Vagina (tissue), 2 donors: ENCODE measurements around the gene MYCN. TPM values are rescaled to one million over a fixed set of nuclear protein-coding genes. Genes with fewer than 3 reads are reported as not detected.

Source experiments
- DNase-seq, 2 donors: peaks; one replicate each; pipeline ENCODE4 v3.0.0-alpha.2; 2017; ENCODE audit errors: extremely low spot score in 2 of 2
- H3K27ac ChIP-seq: fragments of 200-600 bp; sonication (generic); one replicate; pipeline ENCODE4 v1.5.1; 2019
- H3K27me3 ChIP-seq: fragments of 200-600 bp; sonication (generic); one replicate; pipeline ENCODE4 v1.5.1; 2019
- H3K36me3 ChIP-seq, 2 donors: fragments of 200-600 bp; sonication (generic); one replicate each; pipeline ENCODE4 v1.5.1; 2017 to 2019
- H3K4me1 ChIP-seq: fragments of 200-600 bp; sonication (generic); one replicate; pipeline ENCODE4 v1.5.1; 2019
- H3K4me3 ChIP-seq, 2 donors: fragments of 200-600 bp; sonication (generic); 1 replicate in 1 of 2; 2 replicates in 1 of 2; pipeline ENCODE4 v1.5.1; 2016 to 2019
- H3K9me3 ChIP-seq: fragments of 200-600 bp; sonication (generic); one replicate; pipeline ENCODE4 v1.5.1; 2019
- CTCF ChIP-seq, 3 experiments: fragments of 450-650 bp in 2 of 3; fragments of 200-600 bp in 1 of 3; sonication (generic) in 1 of 3; IDR thresholded peaks; one replicate each; pipeline ENCODE4 v1.5.1; 2017 to 2019; ENCODE audit warnings: antibody characterized with exemption in 3 of 3, mild to moderate bottlenecking in 2 of 3, moderate library complexity in 2 of 3
- POLR2A ChIP-seq, 2 donors: fragments of 450-650 bp; IDR thresholded peaks; one replicate each; pipeline ENCODE4 v1.6.1; 2017; ENCODE audit warnings: antibody characterized with exemption in 2 of 2, mild to moderate bottlenecking in 2 of 2, moderate library complexity in 2 of 2
- POLR2AphosphoS5 ChIP-seq, 2 donors: sonication (generic); formaldehyde crosslinking; IDR thresholded peaks; one replicate each; pipeline ENCODE4 v1.9.0; 2017; ENCODE audit warnings: antibody characterized with exemption in 2 of 2, mild to moderate bottlenecking in 2 of 2, low read depth in 1 of 2; ENCODE audit not compliant: insufficient read depth in 1 of 2
- intact Hi-C: fragments of 100-400 bp; cut with DNase I; formaldehyde crosslinking; loops from one replicate; pipeline ENCODE4 v1.15.1; 2023
- total RNA-seq: library from RNA; depleted of rRNA; stranded (reverse); fragments of >200 nt; gene quantifications from one replicate; pipeline ENCODE4 v1.2.3, GENCODE V29; 2016

The MYCN gene
- total RNA-seq, 1 donor from 2014 or later: 2.0 TPM

- Histone ChIP-seq H3K4me3 (no peak overlapping the region), H3K27me3 (no peaks in the 10 kb centered on the region), H3K9me3 (no peaks in the 10 kb centered on the region), H3K27ac (no peak overlapping the region), H3K4me1 (no peaks in the 10 kb centered on the region), H3K36me3 (no peaks in the 10 kb centered on the region)
- TF ChIP-seq CTCF (IDR thresholded peaks at IDR 0.05): no peak
- TF ChIP-seq POLR2A (IDR thresholded peaks at IDR 0.05): no peak
- TF ChIP-seq POLR2AphosphoS5 (IDR thresholded peaks at IDR 0.05; ENCODE audit: insufficient read depth in 1 of 2, low read depth in 1 of 2): no peak
- intact Hi-C loops: no loop called here
- DNase-seq: no peak
These were observed 42.1 kb downstream of the MYCN start for GRCh38 chr2:15982285-15983044.

GRCh38 chr2:15983496-15983895, 43.1 kb downstream of the MYCN start:
- H3K27ac ChIP-seq: no peak overlapping the region
- no peak for TF ChIP-seq POLR2A (IDR thresholded peaks at IDR 0.05)
- TF ChIP-seq CTCF (IDR thresholded peaks at IDR 0.05): no peak
- no peak for TF ChIP-seq POLR2AphosphoS5 (IDR thresholded peaks at IDR 0.05; ENCODE audit: insufficient read depth in 1 of 2, low read depth in 1 of 2)

GRCh38 chr2:15984368-15985255, 44.3 kb downstream of the MYCN start:
- no peak for TF ChIP-seq CTCF (IDR thresholded peaks at IDR 0.05)
- no peak for TF ChIP-seq POLR2A (IDR thresholded peaks at IDR 0.05)
- no peak for TF ChIP-seq POLR2AphosphoS5 (IDR thresholded peaks at IDR 0.05; ENCODE audit: insufficient read depth in 1 of 2, low read depth in 1 of 2)
- intact Hi-C loops: no loop called here
- no peaks in the 10 kb centered on the region for H3K9me3 ChIP-seq
- DNase-seq: no peak
- no peaks in the 10 kb centered on the region for H3K36me3 ChIP-seq
- no peaks in the 10 kb centered on the region for H3K27me3 ChIP-seq
- H3K27ac ChIP-seq: no peak overlapping the region
- no peaks in the 10 kb centered on the region for H3K4me1 ChIP-seq
- H3K4me3 ChIP-seq: no peak overlapping the region

More at GRCh38 chr2:15983496-15983895, 43.1 kb downstream of the MYCN start:
- no peaks in the 10 kb centered on the region for H3K4me1 ChIP-seq
- intact Hi-C loops: no loop called here
- no peaks in the 10 kb centered on the region for H3K27me3 ChIP-seq
- H3K4me3 ChIP-seq: no peak overlapping the region
- H3K9me3 ChIP-seq: no peaks in the 10 kb centered on the region
- DNase-seq: no peak
- H3K36me3 ChIP-seq: no peaks in the 10 kb centered on the region

GRCh38 chr2:15985531-15985930, 45.2 kb downstream of the MYCN start:
- Histone ChIP-seq H3K36me3 (no peaks in the 10 kb centered on the region), H3K9me3 (no peaks in the 10 kb centered on the region), H3K4me1 (no peaks in the 10 kb centered on the region), H3K27me3 (no peaks in the 10 kb centered on the region), H3K27ac (no peak overlapping the region), H3K4me3 (no peak overlapping the region)
- TF ChIP-seq POLR2AphosphoS5 (IDR thresholded peaks at IDR 0.05; ENCODE audit: insufficient read depth in 1 of 2, low read depth in 1 of 2) (no peak), POLR2A (IDR thresholded peaks at IDR 0.05) (no peak), CTCF (IDR thresholded peaks at IDR 0.05) (no peak)
- DNase-seq: no peak
- intact Hi-C loops: no loop called here
